Measurements from ENCODE around the gene DNM1. TPM values are rescaled to one million over a fixed set of nuclear protein-coding genes. Genes with fewer than 3 reads are reported as not detected.

DNM1 gene
- total and polyA plus RNA-seq, 2 experiments from 2014 or later, result 36.0 to 42.0 TPM

- peaks cover 4% of the 10 kb centered on the region; the same call in 1 of the 2 replicates for H3K36me3 ChIP-seq (ENCODE audit: insufficient read depth)
- peaks cover 14% of the 10 kb centered on the region for H3K4me1 ChIP-seq (ENCODE audit: insufficient read depth)
- Mint-ChIP-seq H3K9me3 (no peaks in the 10 kb centered on the region; the same call in 2 of the 3 replicates), H3K27ac (peak overlapping the region; percentile 85), H3K4me1 (peaks cover 39% of the 10 kb centered on the region), H3K27me3 (ENCODE audit: insufficient read depth, low read depth, poor library complexity) (peaks cover 21% of the 10 kb centered on the region), H3K4me3 (peak overlapping the region; percentile 39; the same call in 2 of the 3 replicates), H3K36me3 (ENCODE audit: low read depth) (peaks cover 20% of the 10 kb centered on the region)
- peak overlapping the region; percentile 57; the same call in 1 of the 2 replicates for H3K4me2 ChIP-seq
- peaks cover 7% of the 10 kb centered on the region for H4K20me1 ChIP-seq (replicated peaks; ENCODE audit: insufficient read depth)
- H3K9me2 ChIP-seq (ENCODE audit: insufficient read depth), result no peaks in the 10 kb centered on the region
- peaks cover 14% of the 10 kb centered on the region; the same call in 1 of the 2 replicates for H3F3A ChIP-seq (replicated peaks; ENCODE audit: low read depth)
- 0 out of 2 replicates have a peak, but pooled peaks cover 6% of the 10 kb centered on the region for H3K79me2 ChIP-seq (replicated peaks; ENCODE audit: insufficient read depth)
- H3K4me3 ChIP-seq, result no peak overlapping the region
- DNase-seq (ENCODE audit: low spot score) (peak; percentile 49), ATAC-seq (peak; percentile 6)
- no peaks in the 10 kb centered on the region for H3K27me3 ChIP-seq (ENCODE audit: insufficient read depth)
- peak overlapping the region; percentile 55; the same call in 1 of the 2 replicates for H3K27ac ChIP-seq (ENCODE audit: low read depth)
- TF ChIP-seq ZNF114 (CRISPR knock-in tag; IDR thresholded peaks at IDR 0.05) (no peak), REST (IDR thresholded peaks at IDR 0.05; ENCODE audit: unreplicated experiment) (no peak), STAT1 (IDR thresholded peaks at IDR 0.05; ENCODE audit: unreplicated experiment) (no peak), EZH2phosphoT487 (IDR thresholded peaks at IDR 0.05; ENCODE audit: unreplicated experiment) (no peak), CREB1 (CRISPR knock-in tag; IDR thresholded peaks at IDR 0.05; ENCODE audit: low read depth) (no peak), ZNF331 (CRISPR knock-in tag; IDR thresholded peaks at IDR 0.05; ENCODE audit: low read depth) (no peak), EZH2 (IDR thresholded peaks at IDR 0.05; ENCODE audit: low read depth, unreplicated experiment) (no peak), POLR2AphosphoS5 (IDR thresholded peaks at IDR 0.05; ENCODE audit: low read depth) (no peak), JUNB (IDR thresholded peaks at IDR 0.05; ENCODE audit: unreplicated experiment) (no peak), NANOG (IDR thresholded peaks at IDR 0.05; ENCODE audit: borderline replicate concordance) (no peak)
- TF ChIP-seq, protein P1, sequence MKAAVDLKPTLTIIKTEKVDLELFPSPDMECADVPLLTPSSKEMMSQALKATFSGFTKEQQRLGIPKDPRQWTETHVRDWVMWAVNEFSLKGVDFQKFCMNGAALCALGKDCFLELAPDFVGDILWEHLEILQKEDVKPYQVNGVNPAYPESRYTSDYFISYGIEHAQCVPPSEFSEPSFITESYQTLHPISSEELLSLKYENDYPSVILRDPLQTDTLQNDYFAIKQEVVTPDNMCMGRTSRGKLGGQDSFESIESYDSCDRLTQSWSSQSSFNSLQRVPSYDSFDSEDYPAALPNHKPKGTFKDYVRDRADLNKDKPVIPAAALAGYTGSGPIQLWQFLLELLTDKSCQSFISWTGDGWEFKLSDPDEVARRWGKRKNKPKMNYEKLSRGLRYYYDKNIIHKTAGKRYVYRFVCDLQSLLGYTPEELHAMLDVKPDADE (IDR thresholded peaks at IDR 0.05), result no peak
- TF ChIP-seq, protein P2, sequence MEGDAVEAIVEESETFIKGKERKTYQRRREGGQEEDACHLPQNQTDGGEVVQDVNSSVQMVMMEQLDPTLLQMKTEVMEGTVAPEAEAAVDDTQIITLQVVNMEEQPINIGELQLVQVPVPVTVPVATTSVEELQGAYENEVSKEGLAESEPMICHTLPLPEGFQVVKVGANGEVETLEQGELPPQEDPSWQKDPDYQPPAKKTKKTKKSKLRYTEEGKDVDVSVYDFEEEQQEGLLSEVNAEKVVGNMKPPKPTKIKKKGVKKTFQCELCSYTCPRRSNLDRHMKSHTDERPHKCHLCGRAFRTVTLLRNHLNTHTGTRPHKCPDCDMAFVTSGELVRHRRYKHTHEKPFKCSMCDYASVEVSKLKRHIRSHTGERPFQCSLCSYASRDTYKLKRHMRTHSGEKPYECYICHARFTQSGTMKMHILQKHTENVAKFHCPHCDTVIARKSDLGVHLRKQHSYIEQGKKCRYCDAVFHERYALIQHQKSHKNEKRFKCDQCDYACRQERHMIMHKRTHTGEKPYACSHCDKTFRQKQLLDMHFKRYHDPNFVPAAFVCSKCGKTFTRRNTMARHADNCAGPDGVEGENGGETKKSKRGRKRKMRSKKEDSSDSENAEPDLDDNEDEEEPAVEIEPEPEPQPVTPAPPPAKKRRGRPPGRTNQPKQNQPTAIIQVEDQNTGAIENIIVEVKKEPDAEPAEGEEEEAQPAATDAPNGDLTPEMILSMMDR (conservative IDR thresholded peaks at IDR 0.05; ENCODE audit: low read depth in 2 of 2), result no peak
- TF ChIP-seq, protein P3, sequence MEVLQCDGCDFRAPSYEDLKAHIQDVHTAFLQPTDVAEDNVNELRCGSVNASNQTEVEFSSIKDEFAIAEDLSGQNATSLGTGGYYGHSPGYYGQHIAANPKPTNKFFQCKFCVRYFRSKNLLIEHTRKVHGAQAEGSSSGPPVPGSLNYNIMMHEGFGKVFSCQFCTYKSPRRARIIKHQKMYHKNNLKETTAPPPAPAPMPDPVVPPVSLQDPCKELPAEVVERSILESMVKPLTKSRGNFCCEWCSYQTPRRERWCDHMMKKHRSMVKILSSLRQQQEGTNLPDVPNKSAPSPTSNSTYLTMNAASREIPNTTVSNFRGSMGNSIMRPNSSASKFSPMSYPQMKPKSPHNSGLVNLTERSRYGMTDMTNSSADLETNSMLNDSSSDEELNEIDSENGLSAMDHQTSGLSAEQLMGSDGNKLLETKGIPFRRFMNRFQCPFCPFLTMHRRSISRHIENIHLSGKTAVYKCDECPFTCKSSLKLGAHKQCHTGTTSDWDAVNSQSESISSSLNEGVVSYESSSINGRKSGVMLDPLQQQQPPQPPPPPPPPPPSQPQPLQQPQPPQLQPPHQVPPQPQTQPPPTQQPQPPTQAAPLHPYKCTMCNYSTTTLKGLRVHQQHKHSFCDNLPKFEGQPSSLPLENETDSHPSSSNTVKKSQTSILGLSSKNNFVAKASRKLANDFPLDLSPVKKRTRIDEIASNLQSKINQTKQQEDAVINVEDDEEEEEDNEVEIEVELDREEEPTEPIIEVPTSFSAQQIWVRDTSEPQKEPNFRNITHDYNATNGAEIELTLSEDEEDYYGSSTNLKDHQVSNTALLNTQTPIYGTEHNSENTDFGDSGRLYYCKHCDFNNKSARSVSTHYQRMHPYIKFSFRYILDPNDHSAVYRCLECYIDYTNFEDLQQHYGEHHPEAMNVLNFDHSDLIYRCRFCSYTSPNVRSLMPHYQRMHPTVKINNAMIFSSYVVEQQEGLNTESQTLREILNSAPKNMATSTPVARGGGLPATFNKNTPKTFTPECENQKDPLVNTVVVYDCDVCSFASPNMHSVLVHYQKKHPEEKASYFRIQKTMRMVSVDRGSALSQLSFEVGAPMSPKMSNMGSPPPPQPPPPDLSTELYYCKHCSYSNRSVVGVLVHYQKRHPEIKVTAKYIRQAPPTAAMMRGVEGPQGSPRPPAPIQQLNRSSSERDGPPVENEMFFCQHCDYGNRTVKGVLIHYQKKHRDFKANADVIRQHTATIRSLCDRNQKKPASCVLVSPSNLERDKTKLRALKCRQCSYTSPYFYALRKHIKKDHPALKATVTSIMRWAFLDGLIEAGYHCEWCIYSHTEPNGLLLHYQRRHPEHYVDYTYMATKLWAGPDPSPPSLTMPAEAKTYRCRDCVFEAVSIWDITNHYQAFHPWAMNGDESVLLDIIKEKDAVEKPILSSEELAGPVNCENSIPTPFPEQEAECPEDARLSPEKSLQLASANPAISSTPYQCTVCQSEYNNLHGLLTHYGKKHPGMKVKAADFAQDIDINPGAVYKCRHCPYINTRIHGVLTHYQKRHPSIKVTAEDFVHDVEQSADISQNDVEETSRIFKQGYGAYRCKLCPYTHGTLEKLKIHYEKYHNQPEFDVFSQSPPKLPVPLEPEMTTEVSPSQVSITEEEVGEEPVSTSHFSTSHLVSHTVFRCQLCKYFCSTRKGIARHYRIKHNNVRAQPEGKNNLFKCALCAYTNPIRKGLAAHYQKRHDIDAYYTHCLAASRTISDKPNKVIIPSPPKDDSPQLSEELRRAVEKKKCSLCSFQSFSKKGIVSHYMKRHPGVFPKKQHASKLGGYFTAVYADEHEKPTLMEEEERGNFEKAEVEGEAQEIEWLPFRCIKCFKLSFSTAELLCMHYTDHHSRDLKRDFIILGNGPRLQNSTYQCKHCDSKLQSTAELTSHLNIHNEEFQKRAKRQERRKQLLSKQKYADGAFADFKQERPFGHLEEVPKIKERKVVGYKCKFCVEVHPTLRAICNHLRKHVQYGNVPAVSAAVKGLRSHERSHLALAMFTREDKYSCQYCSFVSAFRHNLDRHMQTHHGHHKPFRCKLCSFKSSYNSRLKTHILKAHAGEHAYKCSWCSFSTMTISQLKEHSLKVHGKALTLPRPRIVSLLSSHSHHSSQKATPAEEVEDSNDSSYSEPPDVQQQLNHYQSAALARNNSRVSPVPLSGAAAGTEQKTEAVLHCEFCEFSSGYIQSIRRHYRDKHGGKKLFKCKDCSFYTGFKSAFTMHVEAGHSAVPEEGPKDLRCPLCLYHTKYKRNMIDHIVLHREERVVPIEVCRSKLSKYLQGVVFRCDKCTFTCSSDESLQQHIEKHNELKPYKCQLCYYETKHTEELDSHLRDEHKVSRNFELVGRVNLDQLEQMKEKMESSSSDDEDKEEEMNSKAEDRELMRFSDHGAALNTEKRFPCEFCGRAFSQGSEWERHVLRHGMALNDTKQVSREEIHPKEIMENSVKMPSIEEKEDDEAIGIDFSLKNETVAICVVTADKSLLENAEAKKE (CRISPR knock-in tag; IDR thresholded peaks at IDR 0.05), result no peak
- no peak overlapping the region for H2AFZ ChIP-seq
These were observed 51.2 kb downstream of the DNM1 start for GRCh38 chr9:128254362-128254761.

Data from GM23338 (cell line).